ENCODE data around the gene KCNJ15. TPM values are rescaled to one million over a fixed set of nuclear protein-coding genes. Genes with fewer than 3 reads are reported as not detected.

The KCNJ15 gene
- total RNA-seq, 1 donor: 10.1 TPM

- H3K4me2 ChIP-seq (ENCODE audit: insufficient read depth, low read length): peak overlapping the region; percentile 51
- H3K27me3 ChIP-seq (ENCODE audit: insufficient read depth, low read length): no peaks in the 10 kb centered on the region
- peaks cover 3% of the 10 kb centered on the region for H3K79me2 ChIP-seq (ENCODE audit: insufficient read depth, low read length)
- H4K20me1 ChIP-seq (ENCODE audit: insufficient read depth, low read length): no peaks in the 10 kb centered on the region
- no peak for TF ChIP-seq CTCF (IDR thresholded peaks at IDR 0.05; ENCODE audit: extremely low read depth, low read depth, low read length)
- H2AFZ ChIP-seq (ENCODE audit: low read length): no peak overlapping the region
- H3K4me1 ChIP-seq (ENCODE audit: insufficient read depth, low read length): peaks cover 45% of the 10 kb centered on the region
- no peaks in the 10 kb centered on the region for H3K9me3 ChIP-seq (ENCODE audit: low read depth, low read length)
- H3K36me3 ChIP-seq (ENCODE audit: insufficient read depth, low read length): no peaks in the 10 kb centered on the region
- H3K4me3 ChIP-seq (ENCODE audit: insufficient read depth, low read length): no peak overlapping the region
- peak overlapping the region; percentile 75 for H3K27ac ChIP-seq (ENCODE audit: low read depth, low read length)
- no peak for DNase-seq (ENCODE audit: insufficient read length, low spot score, missing footprints)
Measured at GRCh38 chr21:38297871-38298270, 41.1 kb downstream of the KCNJ15 start.

- no peaks in the 10 kb centered on the region for H3K9me3 ChIP-seq (ENCODE audit: low read depth, low read length)
- no peak for TF ChIP-seq CTCF (IDR thresholded peaks at IDR 0.05; ENCODE audit: extremely low read depth, low read depth, low read length)
- H3K4me3 ChIP-seq (ENCODE audit: insufficient read depth, low read length): no peak overlapping the region
- no peaks in the 10 kb centered on the region for H4K20me1 ChIP-seq (ENCODE audit: insufficient read depth, low read length)
- H3K36me3 ChIP-seq (ENCODE audit: insufficient read depth, low read length): no peaks in the 10 kb centered on the region
- H3K27me3 ChIP-seq (ENCODE audit: insufficient read depth, low read length): no peaks in the 10 kb centered on the region
- DNase-seq (ENCODE audit: insufficient read length, low spot score, missing footprints): no peak
- H3K4me2 ChIP-seq (ENCODE audit: insufficient read depth, low read length): no peak overlapping the region
- no peak overlapping the region for H2AFZ ChIP-seq (ENCODE audit: low read length)
- no peak overlapping the region for H3K27ac ChIP-seq (ENCODE audit: low read depth, low read length)
- H3K79me2 ChIP-seq (ENCODE audit: insufficient read depth, low read length): peaks cover 3% of the 10 kb centered on the region
- peaks cover 50% of the 10 kb centered on the region for H3K4me1 ChIP-seq (ENCODE audit: insufficient read depth, low read length)
Measured at GRCh38 chr21:38298832-38299231, 42.0 kb downstream of the KCNJ15 start.

GRCh38 chr21:38299671-38300070 lies 42.9 kb downstream of the KCNJ15 start:
- H3K27me3 ChIP-seq (ENCODE audit: insufficient read depth, low read length): no peaks in the 10 kb centered on the region
- no peak for DNase-seq (ENCODE audit: insufficient read length, low spot score, missing footprints)
- peak overlapping the region; percentile 45 for H3K27ac ChIP-seq (ENCODE audit: low read depth, low read length)
- no peaks in the 10 kb centered on the region for H3K36me3 ChIP-seq (ENCODE audit: insufficient read depth, low read length)
- peak overlapping the region; percentile 67 for H3K4me2 ChIP-seq (ENCODE audit: insufficient read depth, low read length)
- no peak for TF ChIP-seq CTCF (IDR thresholded peaks at IDR 0.05; ENCODE audit: extremely low read depth, low read depth, low read length)
- peak overlapping the region; percentile 37 for H3K4me3 ChIP-seq (ENCODE audit: insufficient read depth, low read length)
- peaks cover 3% of the 10 kb centered on the region for H3K79me2 ChIP-seq (ENCODE audit: insufficient read depth, low read length)
- H3K9me3 ChIP-seq (ENCODE audit: low read depth, low read length): no peaks in the 10 kb centered on the region
- H4K20me1 ChIP-seq (ENCODE audit: insufficient read depth, low read length): no peaks in the 10 kb centered on the region
- H3K4me1 ChIP-seq (ENCODE audit: insufficient read depth, low read length): peaks cover 50% of the 10 kb centered on the region
- peak overlapping the region; percentile 47 for H2AFZ ChIP-seq (ENCODE audit: low read length)

- H3K4me1 ChIP-seq (ENCODE audit: insufficient read depth, low read length): peaks cover 50% of the 10 kb centered on the region
- no peak for DNase-seq (ENCODE audit: insufficient read length, low spot score, missing footprints)
- H3K79me2 ChIP-seq (ENCODE audit: insufficient read depth, low read length): peaks cover 3% of the 10 kb centered on the region
- no peaks in the 10 kb centered on the region for H3K9me3 ChIP-seq (ENCODE audit: low read depth, low read length)
- peak overlapping the region; percentile 45 for H3K27ac ChIP-seq (ENCODE audit: low read depth, low read length)
- peak overlapping the region; percentile 67 for H3K4me2 ChIP-seq (ENCODE audit: insufficient read depth, low read length)
- no peaks in the 10 kb centered on the region for H4K20me1 ChIP-seq (ENCODE audit: insufficient read depth, low read length)
- peak overlapping the region; percentile 47 for H2AFZ ChIP-seq (ENCODE audit: low read length)
- H3K27me3 ChIP-seq (ENCODE audit: insufficient read depth, low read length): no peaks in the 10 kb centered on the region
- TF ChIP-seq CTCF (IDR thresholded peaks at IDR 0.05; ENCODE audit: extremely low read depth, low read depth, low read length): no peak
- peak overlapping the region; percentile 37 for H3K4me3 ChIP-seq (ENCODE audit: insufficient read depth, low read length)
- no peaks in the 10 kb centered on the region for H3K36me3 ChIP-seq (ENCODE audit: insufficient read depth, low read length)
Measured at GRCh38 chr21:38300141-38300578, 43.4 kb downstream of the KCNJ15 start.

Data from osteoblast (primary cell).